Pancreas (tissue), 10 donors: Measurements from ENCODE around the gene ARSG. TPM values are rescaled to one million over a fixed set of nuclear protein-coding genes. Genes with fewer than 3 reads are reported as not detected.

Source experiments
- ATAC-seq, 4 donors: fragments of 200-7000 bp; cut with Tn5 transposase; one replicate each; pipeline versions ENCODE4 v1.8.0 to v1.9.1; 2020; ENCODE audit warnings: mild to moderate bottlenecking in 4 of 4, moderate library complexity in 4 of 4
- DNase-seq, 6 donors: peaks; one replicate each; pipeline ENCODE4 v3.0.0-alpha.2; 2020
- FAIRE-seq: peaks from 2 replicates; lab custom pipeline; 2012; peaks lifted over from hg19 to GRCh38; lab: Jason Lieb, UNC
- H3K27ac ChIP-seq, 4 donors: fragments of 200-600 bp; sonication (generic); 1 replicate in 3 of 4; 2 replicates in 1 of 4; pipeline versions ENCODE4 v1.5.0 to v1.8.0; 2020
- H3K27me3 ChIP-seq, 4 donors: fragments of 200-600 bp; one replicate each; pipeline ENCODE4 v1.8.0; 2021
- H3K36me3 ChIP-seq, 3 donors: fragments of 200-600 bp; sonication (generic) in 1 of 3; one replicate each; pipeline versions ENCODE4 v1.5.0 to v1.8.0; 2020 to 2021
- H3K4me1 ChIP-seq, 3 donors: fragments of 200-600 bp; one replicate each; pipeline ENCODE4 v1.8.0; 2021
- H3K4me3 ChIP-seq, 4 donors: fragments of 200-600 bp; sonication (generic) in 2 of 4; one replicate each; pipeline versions ENCODE4 v1.5.0 to v1.8.0; 2020 to 2021
- H3K9me3 ChIP-seq, 4 donors: fragments of 200-600 bp; one replicate each; pipeline ENCODE4 v1.8.0; 2021
- WGBS, 2 donors: extraction: QIAGEN DNeasy Blood & Tissue Kit; methylation state at CpG; one replicate each; pipeline ENCODE4 v1.1.7; 2013; 5-methylcytosine and 5-hydroxymethylcytosine counted together
- intact Hi-C, 3 donors: fragments of 100-400 bp; cut with DNase I; formaldehyde crosslinking; loops; one replicate each; pipeline versions ENCODE4 v1.11.1 to v1.14.2; 2022
- polyA plus RNA-seq, 2 donors: library from polyadenylated mRNA; stranded (reverse); fragments of 200-250 nt; gene quantifications; one replicate each; pipeline ENCODE4 v1.2.3, GENCODE V29; 2013
- total RNA-seq, 6 donors: library from RNA; stranded (reverse); fragmentation: NEBNext Ultra II Directional in 4 of 6; extraction: Animal tissue kit (Norgen Biotek cat#: 25700) in 4 of 6; gene quantifications; one replicate each; pipeline versions ENCODE4 v1.2.1 to v1.2.4, GENCODE V29; 2021 to 2023
- TF ChIP-seq, protein P1 (sequence below), 4 donors: fragments of 200-600 bp; sonication (generic) in 3 of 4; IDR thresholded peaks; one replicate each; pipeline versions ENCODE4 v1.5.0 to v1.8.0; 2021; ENCODE audit warnings: antibody characterized with exemption in 4 of 4
- donor health status: healthy with polysubstance abuse.
- donor health status: DM: no; HTN: no; CAD: no; lungs with moderate emphysema.
- donor health status: DM: no; HTN: no; CAD: no.
- donor health status: control.
- donor health status: control.
- donor health status: Bipolar disorder and iron deficiency.
- donor health status: DM: yes; HTN: yes; CAD: no.
- donor health status: DM: no; HTN: no; CAD: no.
- donor health status: DM: no; HTN: no; CAD: no.
- donor health status: DM: yes; HTN: yes; CAD: no.

ARSG gene
- total and polyA plus RNA-seq, 8 donors, result 0.46 to 2.5 (median 1.4) TPM

GRCh38 chr17:68296217-68297191 is 5.2 kb downstream of the ARSG start:
- peaks cover 0 to 4% (median 0%) of the 10 kb centered on the region in 4 donors for H3K27me3 ChIP-seq
- TF ChIP-seq, protein P1, sequence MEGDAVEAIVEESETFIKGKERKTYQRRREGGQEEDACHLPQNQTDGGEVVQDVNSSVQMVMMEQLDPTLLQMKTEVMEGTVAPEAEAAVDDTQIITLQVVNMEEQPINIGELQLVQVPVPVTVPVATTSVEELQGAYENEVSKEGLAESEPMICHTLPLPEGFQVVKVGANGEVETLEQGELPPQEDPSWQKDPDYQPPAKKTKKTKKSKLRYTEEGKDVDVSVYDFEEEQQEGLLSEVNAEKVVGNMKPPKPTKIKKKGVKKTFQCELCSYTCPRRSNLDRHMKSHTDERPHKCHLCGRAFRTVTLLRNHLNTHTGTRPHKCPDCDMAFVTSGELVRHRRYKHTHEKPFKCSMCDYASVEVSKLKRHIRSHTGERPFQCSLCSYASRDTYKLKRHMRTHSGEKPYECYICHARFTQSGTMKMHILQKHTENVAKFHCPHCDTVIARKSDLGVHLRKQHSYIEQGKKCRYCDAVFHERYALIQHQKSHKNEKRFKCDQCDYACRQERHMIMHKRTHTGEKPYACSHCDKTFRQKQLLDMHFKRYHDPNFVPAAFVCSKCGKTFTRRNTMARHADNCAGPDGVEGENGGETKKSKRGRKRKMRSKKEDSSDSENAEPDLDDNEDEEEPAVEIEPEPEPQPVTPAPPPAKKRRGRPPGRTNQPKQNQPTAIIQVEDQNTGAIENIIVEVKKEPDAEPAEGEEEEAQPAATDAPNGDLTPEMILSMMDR (IDR thresholded peaks at IDR 0.05), result no peak
- DNase-seq (no peak), ATAC-seq (no peak), FAIRE-seq (no peak)
- no peak overlapping the region for H3K4me3 ChIP-seq
- no peaks in the 10 kb centered on the region for H3K4me1 ChIP-seq
- no peaks in the 10 kb centered on the region for H3K36me3 ChIP-seq
- H3K9me3 ChIP-seq, result no peaks in the 10 kb centered on the region
- H3K27ac ChIP-seq, result no peak overlapping the region
- intact Hi-C loops, result no loop called here
- 75 to 82% methylated on average over 18 of the region's 18 CpGs for WGBS, 2 donors

DNA sequence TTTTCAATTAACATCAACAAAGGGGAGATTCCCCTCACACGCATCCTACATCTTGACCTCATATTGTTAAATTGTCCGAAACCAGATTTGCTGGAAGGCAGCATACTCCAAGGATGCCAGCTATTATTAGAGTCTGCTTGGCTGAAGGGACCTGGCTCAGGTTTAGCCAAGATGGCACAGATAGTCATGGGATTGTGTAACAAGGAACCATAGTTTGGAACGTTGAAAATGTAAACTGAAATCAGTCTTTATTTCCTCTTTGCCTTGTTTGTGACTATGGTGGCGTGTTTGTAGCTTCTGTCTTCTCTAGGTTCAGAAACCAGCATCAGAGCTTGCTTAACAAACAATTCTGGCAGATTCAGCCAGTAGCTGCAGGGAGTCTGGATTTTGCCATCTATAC is 5.9 kb downstream of the ARSG start:
- intact Hi-C loops, result no loop called here
- TF ChIP-seq, protein P1 (IDR thresholded peaks at IDR 0.05), result no peak
- Histone ChIP-seq H3K27ac (no peak overlapping the region), H3K9me3 (no peaks in the 10 kb centered on the region), H3K36me3 (no peaks in the 10 kb centered on the region), H3K27me3 (peaks cover 0 to 4% (median 0%) of the 10 kb centered on the region in 4 donors), H3K4me3 (no peak overlapping the region), H3K4me1 (no peaks in the 10 kb centered on the region)
- WGBS, 2 donors, result 72 to 77% methylated on average over 4 of the region's 4 CpGs
- no peak for DNase-seq
- ATAC-seq, result no peak
- FAIRE-seq, result no peak

DNA sequence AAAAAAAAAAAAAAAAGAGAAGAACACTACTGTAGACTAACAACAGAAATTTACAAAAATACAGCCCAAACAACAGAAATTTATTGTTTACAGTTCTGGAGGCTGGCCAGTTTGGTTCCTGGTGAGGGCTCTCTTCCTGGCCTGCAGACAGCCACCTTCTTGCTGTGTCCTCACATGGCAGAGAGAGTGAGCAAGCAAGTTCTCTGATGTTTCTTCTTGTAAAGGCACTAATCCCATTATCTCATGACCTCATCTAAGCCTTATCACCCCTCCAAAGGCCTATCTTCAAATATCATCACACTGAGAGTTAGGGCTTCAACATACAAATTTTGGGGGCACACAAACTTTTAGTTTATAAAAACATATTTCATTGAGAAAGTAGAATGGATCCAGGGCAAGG is 7.3 kb downstream of the ARSG start:
- TF ChIP-seq, protein P1 (IDR thresholded peaks at IDR 0.05), result no peak
- H3K27ac ChIP-seq, result no peak overlapping the region

DNA sequence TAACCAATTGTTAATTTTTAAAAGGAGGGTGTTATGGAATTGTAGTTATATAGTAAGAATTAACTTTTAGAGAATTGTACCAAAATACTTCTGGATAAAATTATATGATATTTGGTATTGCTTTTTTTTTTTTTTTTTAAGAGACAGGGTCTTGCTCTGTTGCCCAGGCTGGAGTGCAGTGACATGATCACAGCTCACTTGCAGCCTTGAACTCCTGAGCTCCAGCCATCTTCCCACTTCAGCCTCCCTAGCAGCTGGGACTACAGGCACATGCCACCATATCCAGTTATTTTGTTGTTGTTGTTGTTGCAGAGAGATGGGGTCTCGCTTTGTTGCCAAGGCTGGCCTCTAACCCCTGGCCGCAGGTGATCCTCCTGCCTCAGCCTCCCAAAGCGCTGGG is 8.5 kb downstream of the ARSG start:
- DNase-seq (no peak), FAIRE-seq (no peak), ATAC-seq (no peak)
- Histone ChIP-seq H3K9me3 (no peaks in the 10 kb centered on the region), H3K27me3 (no peaks in the 10 kb centered on the region), H3K4me3 (no peak overlapping the region), H3K36me3 (no peaks in the 10 kb centered on the region), H3K27ac (no peak overlapping the region), H3K4me1 (peaks cover 0 to 3% (median 0%) of the 10 kb centered on the region in 3 donors)
- TF ChIP-seq, protein P1 (IDR thresholded peaks at IDR 0.05), result no peak
- intact Hi-C loops, result no loop called here
- 95 to 100% methylated on average over 3 of the region's 3 CpGs for WGBS, 2 donors

More for the DNA sequence above, 7.3 kb downstream of the ARSG start:
- DNase-seq, result no peak
- intact Hi-C loops, result no loop called here
- Histone ChIP-seq H3K4me3 (no peak overlapping the region), H3K27me3 (no peaks in the 10 kb centered on the region), H3K36me3 (no peaks in the 10 kb centered on the region), H3K9me3 (no peaks in the 10 kb centered on the region), H3K4me1 (no peaks in the 10 kb centered on the region)
- no peak for FAIRE-seq
- no peak for ATAC-seq
